GM21576 (cell line): Measurements from ENCODE around the gene THSD4.
A peak's percentile ranks its signal among the peaks of the same experiment; 100 is the strongest.

Source experiments
- ATAC-seq: cut with Tn5 transposase; IDR thresholded peaks from one replicate; pipeline ENCODE4 v1.9.1; 2021; ENCODE audit warnings: mild to moderate bottlenecking, moderate library complexity; ENCODE audit not compliant: unreplicated experiment

Gene THSD4

GRCh38 chr15:71114887-71115566 lies at the start of gene THSD4:
Gene THSD4 (plus strand): TSS chr15:71115471.
- ATAC-seq = peak; percentile 73

- ATAC-seq = no peak
Measured at GRCh38 chr15:71066983-71067382, 48.3 kb upstream of the THSD4 start.

- no peak for ATAC-seq
Measured at GRCh38 chr15:71069693-71070092, 45.6 kb upstream of the THSD4 start.

GRCh38 chr15:71071529-71071928 lies 43.7 kb upstream of the THSD4 start:
- no peak for ATAC-seq

GRCh38 chr15:71072423-71072822 lies 42.8 kb upstream of the THSD4 start:
- ATAC-seq = no peak

GRCh38 chr15:71078506-71079207 lies 36.6 kb upstream of the THSD4 start:
- no peak for ATAC-seq

GRCh38 chr15:71079208-71080044 lies 35.8 kb upstream of the THSD4 start:
- no peak for ATAC-seq

GRCh38 chr15:71080166-71080565 lies 35.1 kb upstream of the THSD4 start:
- ATAC-seq = no peak

GRCh38 chr15:71080705-71081104 lies 34.6 kb upstream of the THSD4 start:
- ATAC-seq = no peak

GRCh38 chr15:71082803-71083202 lies 32.5 kb upstream of the THSD4 start:
- ATAC-seq = no peak

GRCh38 chr15:71083349-71083748 lies 31.9 kb upstream of the THSD4 start:
- ATAC-seq = no peak

- no peak for ATAC-seq
Measured at GRCh38 chr15:71084264-71084663, 31.0 kb upstream of the THSD4 start.

- no peak for ATAC-seq
Measured at GRCh38 chr15:71085809-71086208, 29.5 kb upstream of the THSD4 start.

GRCh38 chr15:71088155-71088554 lies 27.1 kb upstream of the THSD4 start:
- ATAC-seq = no peak

- no peak for ATAC-seq
Measured at GRCh38 chr15:71088683-71089082, 26.6 kb upstream of the THSD4 start.

GRCh38 chr15:71089801-71090200 lies 25.5 kb upstream of the THSD4 start:
- no peak for ATAC-seq

- ATAC-seq = no peak
Measured at GRCh38 chr15:71091601-71092000, 23.7 kb upstream of the THSD4 start.

GRCh38 chr15:71092056-71092600 lies 23.1 kb upstream of the THSD4 start:
- ATAC-seq = no peak

GRCh38 chr15:71093054-71094024 lies 21.9 kb upstream of the THSD4 start:
- ATAC-seq = no peak

GRCh38 chr15:71094137-71094536 lies 21.1 kb upstream of the THSD4 start:
- ATAC-seq = no peak
